DOHH2 (cell line): ENCODE data around the gene CACNA2D3.

Experiments
- H3F3A ChIP-seq: fragments of 200-600 bp; sonication (generic), shearing (Covaris generic); 2 replicates; pipeline ENCODE4 v1.6.0; 2016; ENCODE audit warnings: antibody characterized with exemption, mild to moderate bottlenecking; ENCODE audit not compliant: control insufficient read depth, insufficient read depth
- H3K27ac ChIP-seq: fragments of 200-600 bp; sonication (generic); 2 replicates; pipeline ENCODE4 v1.5.1; 2014; ENCODE audit warnings: low read depth, mild to moderate bottlenecking, low read length, moderate library complexity
- H3K27me3 ChIP-seq: fragments of 200-600 bp; sonication (generic); 2 replicates; pipeline ENCODE4 v1.6.1; 2014; ENCODE audit warnings: mild to moderate bottlenecking, low read length, mixed read lengths; ENCODE audit not compliant: control insufficient read depth
- H3K36me3 ChIP-seq: fragments of 200-600 bp; sonication (generic); 2 replicates; pipeline ENCODE4 v1.6.1; 2014; ENCODE audit warnings: mild to moderate bottlenecking, low read length, moderate library complexity, mixed read lengths; ENCODE audit not compliant: control insufficient read depth
- H3K4me1 ChIP-seq: fragments of 200-600 bp; sonication (generic); 2 replicates; pipeline ENCODE4 v1.6.1; 2014; ENCODE audit warnings: mild to moderate bottlenecking, low read length, mixed read lengths; ENCODE audit not compliant: control insufficient read depth
- H3K4me2 ChIP-seq: fragments of 200-600 bp; sonication (generic); 2 replicates; pipeline ENCODE4 v1.6.0; 2014; ENCODE audit warnings: mild to moderate bottlenecking, low read length, moderate library complexity
- H3K4me3 ChIP-seq: fragments of 200-600 bp; sonication (generic); 2 replicates; pipeline ENCODE4 v1.5.1; 2014; ENCODE audit warnings: mild to moderate bottlenecking, low read length, mixed read lengths
- H3K79me2 ChIP-seq: fragments of 200-600 bp; sonication (generic); 2 replicates; pipeline ENCODE4 v1.6.1; 2014; ENCODE audit warnings: mild to moderate bottlenecking, low read length, mixed read lengths; ENCODE audit not compliant: control insufficient read depth
- H3K9me2 ChIP-seq: fragments of 200-600 bp; sonication (generic); replicated peaks from 2 replicates; pipeline ENCODE4 v1.6.1; 2014; ENCODE audit warnings: mild to moderate bottlenecking, low read length, mixed read lengths; ENCODE audit not compliant: control insufficient read depth
- H3K9me3 ChIP-seq: fragments of 200-600 bp; sonication (generic); 2 replicates; pipeline ENCODE4 v1.6.1; 2014; ENCODE audit warnings: antibody characterized with exemption, low read length, mixed read lengths; ENCODE audit not compliant: control insufficient read depth, insufficient read depth
- H4K20me1 ChIP-seq: fragments of 200-600 bp; sonication (generic); 2 replicates; pipeline ENCODE4 v1.6.0; 2014; ENCODE audit warnings: low read depth, mild to moderate bottlenecking, antibody characterized with exemption, low read length, moderate library complexity; ENCODE audit not compliant: control insufficient read depth, insufficient read depth
- CTCF ChIP-seq: fragments of 200-600 bp; sonication (generic); IDR thresholded peaks from one replicate; pipeline ENCODE4 v1.5.1; 2014; ENCODE audit warnings: antibody characterized with exemption, mild to moderate bottlenecking, low read depth, low read length; ENCODE audit not compliant: poor library complexity, severe bottlenecking
- EZH2phosphoT487 ChIP-seq: fragments of 200-600 bp; sonication (generic); IDR thresholded peaks from 2 replicates; pipeline ENCODE4 v1.6.1; 2017; ENCODE audit warnings: borderline replicate concordance, mild to moderate bottlenecking, antibody characterized with exemption, low read length, moderate library complexity, mixed read lengths

CACNA2D3 gene

GRCh38 chr3:54954022-54954421, 831.7 kb downstream of the CACNA2D3 start:
- H3K9me2 ChIP-seq: no peaks in the 10 kb centered on the region
- H3K79me2 ChIP-seq: no peaks in the 10 kb centered on the region
- no peaks in the 10 kb centered on the region for H3K9me3 ChIP-seq
- no peaks in the 10 kb centered on the region for H3K27me3 ChIP-seq
- no peaks in the 10 kb centered on the region for H3K4me1 ChIP-seq
- no peak overlapping the region for H3K27ac ChIP-seq
- no peaks in the 10 kb centered on the region for H3F3A ChIP-seq
- H4K20me1 ChIP-seq: no peaks in the 10 kb centered on the region
- TF ChIP-seq EZH2phosphoT487 (no peak), CTCF (no peak)
- H3K4me2 ChIP-seq: no peak overlapping the region
- no peaks in the 10 kb centered on the region for H3K36me3 ChIP-seq
- H3K4me3 ChIP-seq: no peak overlapping the region

GRCh38 chr3:54954521-54954920, 832.2 kb downstream of the CACNA2D3 start:
- no peaks in the 10 kb centered on the region for H3K36me3 ChIP-seq
- H3K27ac ChIP-seq: no peak overlapping the region
- H3K27me3 ChIP-seq: no peaks in the 10 kb centered on the region
- no peaks in the 10 kb centered on the region for H3K79me2 ChIP-seq
- TF ChIP-seq CTCF (no peak), EZH2phosphoT487 (no peak)
- no peaks in the 10 kb centered on the region for H4K20me1 ChIP-seq
- H3K4me1 ChIP-seq: no peaks in the 10 kb centered on the region
- no peak overlapping the region for H3K4me2 ChIP-seq
- no peak overlapping the region for H3K4me3 ChIP-seq
- no peaks in the 10 kb centered on the region for H3F3A ChIP-seq
- H3K9me2 ChIP-seq: no peaks in the 10 kb centered on the region
- no peaks in the 10 kb centered on the region for H3K9me3 ChIP-seq

- H4K20me1 ChIP-seq: no peaks in the 10 kb centered on the region
- no peaks in the 10 kb centered on the region for H3K36me3 ChIP-seq
- no peaks in the 10 kb centered on the region for H3K9me2 ChIP-seq
- no peak overlapping the region for H3K4me2 ChIP-seq
- TF ChIP-seq CTCF (no peak), EZH2phosphoT487 (no peak)
- H3K27me3 ChIP-seq: no peaks in the 10 kb centered on the region
- H3K9me3 ChIP-seq: no peaks in the 10 kb centered on the region
- H3K4me1 ChIP-seq: no peaks in the 10 kb centered on the region
- no peaks in the 10 kb centered on the region for H3F3A ChIP-seq
- H3K27ac ChIP-seq: no peak overlapping the region
- H3K79me2 ChIP-seq: no peaks in the 10 kb centered on the region
- H3K4me3 ChIP-seq: no peak overlapping the region
Measured at GRCh38 chr3:54955496-54955895, 833.1 kb downstream of the CACNA2D3 start.

- Histone ChIP-seq H3K27ac (no peak overlapping the region), H3K9me2 (no peaks in the 10 kb centered on the region), H3K79me2 (no peaks in the 10 kb centered on the region), H3K4me3 (no peak overlapping the region), H3K4me1 (no peaks in the 10 kb centered on the region), H3F3A (no peaks in the 10 kb centered on the region), H3K27me3 (no peaks in the 10 kb centered on the region), H3K9me3 (no peaks in the 10 kb centered on the region), H3K36me3 (no peaks in the 10 kb centered on the region), H4K20me1 (no peaks in the 10 kb centered on the region), H3K4me2 (no peak overlapping the region)
- no peak for TF ChIP-seq CTCF
- TF ChIP-seq EZH2phosphoT487: no peak
Measured at GRCh38 chr3:54955941-54956340, 833.6 kb downstream of the CACNA2D3 start.
